Stimulated activated CD8-positive, alpha-beta memory T cell treated with anti-CD3 and anti-CD28 coated beads, Interleukin-7, amount 100 ng/mL, for 24 hours (primary cell): ENCODE measurements around the gene BSND.

Experiments
- DNase-seq: peaks from one replicate; pipeline ENCODE4 v3.0.0-alpha.2; 2020; ENCODE audit warnings: low read depth

Gene BSND

GRCh38 chr1:55048453-55049270, 49.9 kb downstream of the BSND start:
- no peak for DNase-seq

GRCh38 chr1:55049271-55049913, 50.7 kb downstream of the BSND start:
- no peak for DNase-seq

- no peak for DNase-seq
Measured at GRCh38 chr1:55049914-55050278, 51.2 kb downstream of the BSND start.

- no peak for DNase-seq
Measured at GRCh38 chr1:55050283-55050682, 51.5 kb downstream of the BSND start.

- DNase-seq, result no peak
Measured at GRCh38 chr1:55051169-55051568, 52.4 kb downstream of the BSND start.

- DNase-seq, result no peak
Measured at GRCh38 chr1:55051621-55052020, 52.9 kb downstream of the BSND start.

GRCh38 chr1:55052221-55053142, 53.7 kb downstream of the BSND start:
- DNase-seq, result no peak

- DNase-seq, result no peak
Measured at GRCh38 chr1:55053265-55053954, 54.7 kb downstream of the BSND start.

GRCh38 chr1:55054396-55054795, 55.7 kb downstream of the BSND start:
- DNase-seq, result no peak

- no peak for DNase-seq
Measured at GRCh38 chr1:55055084-55055882, 56.5 kb downstream of the BSND start.

- DNase-seq, result no peak
Measured at GRCh38 chr1:55055951-55056631, 57.4 kb downstream of the BSND start.

GRCh38 chr1:55056632-55056992, 57.9 kb downstream of the BSND start:
- no peak for DNase-seq

- DNase-seq, result no peak
Measured at GRCh38 chr1:55057270-55057955, 58.7 kb downstream of the BSND start.

GRCh38 chr1:55057956-55058298, 59.2 kb downstream of the BSND start:
- DNase-seq, result no peak

GRCh38 chr1:55059302-55060132, 60.8 kb downstream of the BSND start:
- DNase-seq, result no peak

- DNase-seq, result no peak
Measured at GRCh38 chr1:55060133-55060999, 61.6 kb downstream of the BSND start.

- DNase-seq, result no peak
Measured at GRCh38 chr1:55061000-55061705, 62.4 kb downstream of the BSND start.
